Measurements from ENCODE around the gene DGKZ. TPM values are rescaled to one million over a fixed set of nuclear protein-coding genes. Genes with fewer than 3 reads are reported as not detected.

Gene DGKZ
- total RNA-seq, 1 experiment from 2014 or later = 59.3 TPM

- peaks cover 14% of the 10 kb centered on the region for H3K4me1 Mint-ChIP-seq (ENCODE audit: low read depth, unreplicated experiment)
- H3K27me3 Mint-ChIP-seq (ENCODE audit: insufficient read depth, unreplicated experiment) = no peaks in the 10 kb centered on the region
- ChIA-PET CTCF (interaction anchor here (1.3 kb wide), 1 partner anchor 15 kb away, joined by 4 read pairs; no protein-coding TSS in a partner anchor), POLR2A (no interaction called here)
- H3K9me3 ChIP-seq = no peaks in the 10 kb centered on the region
- TF ChIP-seq CTCF (IDR thresholded peaks at IDR 0.05; ENCODE audit: insufficient read depth in 1 of 2, low read depth in 1 of 2, low read length in 1 of 2, severe bottlenecking in 1 of 2, unreplicated experiment in 1 of 2) = no peak
- no peak for DNase-seq
- H3K4me3 ChIP-seq (ENCODE audit: low read depth, low read length) = no peak overlapping the region
- H3K36me3 ChIP-seq (ENCODE audit: control insufficient read depth, insufficient read depth, low read length) = peaks cover 3% of the 10 kb centered on the region; the same call in 1 of the 2 replicates
- no peak overlapping the region for H3K27ac Mint-ChIP-seq (ENCODE audit: unreplicated experiment)
- H3K27me3 ChIP-seq (replicated peaks; ENCODE audit: control insufficient read depth, insufficient read depth, low read length) = no peaks in the 10 kb centered on the region
- no peak overlapping the region for H3K4me3 Mint-ChIP-seq (ENCODE audit: unreplicated experiment)
- no TSS peak for BruUV-seq (replicated peaks)
- H3K36me3 Mint-ChIP-seq (ENCODE audit: insufficient read depth, unreplicated experiment) = peaks cover 24% of the 10 kb centered on the region
- H3K4me1 ChIP-seq = peaks cover 6% of the 10 kb centered on the region; the same call in 1 of the 2 replicates
- H3K9me3 Mint-ChIP-seq (ENCODE audit: unreplicated experiment) = no peaks in the 10 kb centered on the region
- intact Hi-C loops (cut with micrococcal nuclease; ENCODE audit: unreplicated experiment) = no loop called here
These were observed 6.4 kb downstream of the DGKZ start for GRCh38 chr11:46353698-46354097.

- Mint-ChIP-seq H3K27ac (ENCODE audit: unreplicated experiment) (no peak overlapping the region), H3K9me3 (ENCODE audit: unreplicated experiment) (no peaks in the 10 kb centered on the region), H3K4me3 (ENCODE audit: unreplicated experiment) (no peak overlapping the region), H3K4me1 (ENCODE audit: low read depth, unreplicated experiment) (peaks cover 14% of the 10 kb centered on the region), H3K36me3 (ENCODE audit: insufficient read depth, unreplicated experiment) (peaks cover 24% of the 10 kb centered on the region), H3K27me3 (ENCODE audit: insufficient read depth, unreplicated experiment) (no peaks in the 10 kb centered on the region)
- Histone ChIP-seq H3K4me1 (no peaks in the 10 kb centered on the region), H3K4me3 (ENCODE audit: low read depth, low read length) (no peak overlapping the region), H3K36me3 (ENCODE audit: control insufficient read depth, insufficient read depth, low read length) (peaks cover 1% of the 10 kb centered on the region; the same call in 1 of the 2 replicates), H3K27me3 (replicated peaks; ENCODE audit: control insufficient read depth, insufficient read depth, low read length) (no peaks in the 10 kb centered on the region), H3K9me3 (no peaks in the 10 kb centered on the region)
- no peak for TF ChIP-seq CTCF (IDR thresholded peaks at IDR 0.05; ENCODE audit: insufficient read depth in 1 of 2, low read depth in 1 of 2, low read length in 1 of 2, severe bottlenecking in 1 of 2, unreplicated experiment in 1 of 2)
- ChIA-PET CTCF (no interaction called here), POLR2A (no interaction called here)
- intact Hi-C loops (cut with micrococcal nuclease; ENCODE audit: unreplicated experiment) = no loop called here
- DNase-seq = no peak
- no TSS peak for BruUV-seq (replicated peaks)
These were observed 9.7 kb downstream of the DGKZ start for GRCh38 chr11:46356924-46357482.

GRCh38 chr11:46357483-46357936 is 10.2 kb downstream of the DGKZ start:
- ChIA-PET POLR2A (no interaction called here), CTCF (interaction anchor here (1.1 kb wide), 1 partner anchor 10 kb away, joined by 4 read pairs; the partner anchor contains the start of gene DGKZ)
- H3K4me1 Mint-ChIP-seq (ENCODE audit: low read depth, unreplicated experiment) = peaks cover 14% of the 10 kb centered on the region
- no peak for DNase-seq
- peaks cover 1% of the 10 kb centered on the region; the same call in 1 of the 2 replicates for H3K36me3 ChIP-seq (ENCODE audit: control insufficient read depth, insufficient read depth, low read length)
- H3K9me3 ChIP-seq = no peaks in the 10 kb centered on the region
- intact Hi-C loops (cut with micrococcal nuclease; ENCODE audit: unreplicated experiment) = no loop called here
- H3K9me3 Mint-ChIP-seq (ENCODE audit: unreplicated experiment) = no peaks in the 10 kb centered on the region
- TF ChIP-seq CTCF (IDR thresholded peaks at IDR 0.05; ENCODE audit: insufficient read depth in 1 of 2, low read depth in 1 of 2, low read length in 1 of 2, severe bottlenecking in 1 of 2, unreplicated experiment in 1 of 2) = no peak
- BruUV-seq (replicated peaks) = no TSS peak
- H3K4me3 ChIP-seq (ENCODE audit: low read depth, low read length) = no peak overlapping the region
- H3K27me3 Mint-ChIP-seq (ENCODE audit: insufficient read depth, unreplicated experiment) = no peaks in the 10 kb centered on the region
- H3K4me3 Mint-ChIP-seq (ENCODE audit: unreplicated experiment) = no peak overlapping the region
- no peaks in the 10 kb centered on the region for H3K4me1 ChIP-seq
- no peaks in the 10 kb centered on the region for H3K27me3 ChIP-seq (replicated peaks; ENCODE audit: control insufficient read depth, insufficient read depth, low read length)
- peaks cover 24% of the 10 kb centered on the region for H3K36me3 Mint-ChIP-seq (ENCODE audit: insufficient read depth, unreplicated experiment)
- H3K27ac Mint-ChIP-seq (ENCODE audit: unreplicated experiment) = no peak overlapping the region
